Iris pigment epithelial cell (primary cell): Measurements from ENCODE around the gene GRM1.

Source experiments
- DNase-seq: peaks from one replicate; pipeline ENCODE4 v3.0.0-alpha.2; 2011; ENCODE audit warnings: low read depth

Gene GRM1

GRCh38 chr6:146335336-146335735, 306.5 kb downstream of the GRM1 start:
- DNase-seq = no peak

DNA sequence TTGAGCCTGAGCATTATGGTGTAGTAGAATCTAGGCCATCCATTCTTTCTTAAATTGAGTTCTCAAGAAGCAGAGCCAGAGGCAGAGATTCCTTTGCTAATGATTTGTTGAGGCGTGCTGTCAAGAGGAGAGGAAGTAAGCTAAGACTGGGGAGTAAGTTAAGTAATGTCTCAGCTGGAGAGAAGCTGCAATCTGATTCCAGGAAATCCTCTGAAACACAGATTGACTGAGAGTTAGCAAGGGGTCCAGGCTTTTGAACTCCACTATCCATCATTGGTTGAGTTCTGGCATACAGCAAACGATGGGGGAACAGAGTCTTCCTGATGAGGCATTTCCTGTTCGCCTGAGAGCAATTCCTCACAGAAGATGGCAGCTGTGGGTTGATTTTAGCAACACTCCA, 307.3 kb downstream of the GRM1 start:
- peak; percentile 52 for DNase-seq

DNA sequence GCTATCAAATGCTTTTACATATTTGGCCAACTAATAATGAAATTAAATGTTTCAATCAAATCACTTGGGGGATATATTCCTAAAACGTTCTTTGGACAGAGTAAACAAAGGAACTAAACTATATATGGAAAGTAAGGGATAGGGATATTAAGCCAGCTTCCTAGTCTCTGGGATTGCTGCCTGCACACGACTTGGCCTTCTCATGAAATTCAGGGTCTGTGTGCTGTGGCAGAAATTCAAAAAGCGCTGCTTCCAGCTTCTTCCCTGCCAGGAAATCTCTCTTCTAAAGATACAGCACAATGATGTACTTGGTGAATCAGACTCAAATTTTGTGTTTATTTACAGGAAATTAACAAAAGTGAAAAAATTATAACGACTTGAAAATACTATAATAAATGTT, 308.5 kb downstream of the GRM1 start:
- DNase-seq = no peak

GRCh38 chr6:146339716-146340115, 310.9 kb downstream of the GRM1 start:
- DNase-seq = peak; percentile 77

- DNase-seq = no peak
Measured at GRCh38 chr6:146341493-146342230, 312.8 kb downstream of the GRM1 start.

- DNase-seq = no peak
Measured at GRCh38 chr6:146345598-146345997, 316.7 kb downstream of the GRM1 start.

DNA sequence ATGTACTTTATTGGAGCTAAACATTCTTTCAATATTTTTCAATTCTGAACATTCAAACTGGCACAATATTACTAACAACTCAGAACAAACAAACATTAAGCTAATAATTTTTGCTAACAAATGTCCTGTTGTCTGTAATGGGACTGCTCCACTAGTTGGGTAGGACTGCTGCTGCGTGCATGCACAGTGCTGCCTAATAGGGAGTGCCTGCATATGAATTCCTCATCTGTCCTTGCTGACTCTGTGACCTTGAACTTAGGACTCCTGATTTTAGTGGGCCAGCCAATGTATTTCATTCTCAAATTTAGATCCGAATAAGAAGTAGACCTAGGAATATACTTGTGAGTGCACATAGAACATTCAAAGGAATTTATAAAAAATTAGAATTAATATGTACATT, 318.2 kb downstream of the GRM1 start:
- no peak for DNase-seq

DNA sequence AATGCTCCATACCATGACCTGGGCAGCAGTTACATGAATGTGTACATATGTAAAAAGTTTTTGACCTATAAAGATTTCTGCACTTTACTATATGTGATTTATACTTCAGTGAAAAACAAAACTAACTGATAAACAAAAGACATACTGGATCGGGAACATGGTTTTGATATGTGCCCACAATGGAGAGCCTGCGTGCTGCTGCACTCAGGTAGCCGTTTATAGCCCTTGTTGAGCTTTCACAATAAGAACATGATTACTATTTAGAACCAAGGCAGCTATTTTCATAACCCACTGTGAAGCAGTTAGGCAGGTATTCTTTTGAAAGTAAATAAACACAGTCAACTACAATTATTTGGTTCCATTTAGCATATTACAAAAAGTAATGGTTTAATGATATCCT, 318.8 kb downstream of the GRM1 start:
- DNase-seq = no peak

DNA sequence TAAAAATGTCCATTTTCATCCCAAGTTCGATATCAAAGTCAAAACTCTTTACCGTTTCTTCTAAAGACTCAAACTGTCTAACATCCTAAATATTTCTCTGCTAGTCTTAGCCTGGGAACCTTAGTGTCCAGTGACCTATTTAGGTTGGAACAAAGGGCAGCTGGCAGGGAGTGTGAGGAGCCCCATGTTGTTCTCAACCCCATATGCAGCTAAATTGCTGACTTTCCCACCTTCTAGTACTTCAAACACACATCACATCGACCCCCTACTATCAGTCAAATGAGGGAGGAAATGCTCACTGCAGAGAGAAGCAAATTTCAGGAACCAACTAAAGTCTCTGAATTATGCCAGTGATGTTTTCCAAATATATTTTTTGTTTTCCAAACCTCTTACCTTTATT, 322.2 kb downstream of the GRM1 start:
- DNase-seq = no peak

DNA sequence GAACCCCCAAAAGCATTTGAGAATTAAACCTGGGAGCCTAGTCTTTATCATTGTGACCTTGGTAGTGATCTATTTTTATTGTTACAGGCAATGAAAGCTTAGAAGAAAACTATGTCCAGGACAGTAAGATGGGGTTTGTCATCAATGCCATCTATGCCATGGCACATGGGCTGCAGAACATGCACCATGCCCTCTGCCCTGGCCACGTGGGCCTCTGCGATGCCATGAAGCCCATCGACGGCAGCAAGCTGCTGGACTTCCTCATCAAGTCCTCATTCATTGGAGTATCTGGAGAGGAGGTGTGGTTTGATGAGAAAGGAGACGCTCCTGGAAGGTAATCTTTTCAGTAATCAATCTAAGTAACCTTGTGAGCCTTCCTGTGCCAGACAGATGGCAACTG, 323.3 kb downstream of the GRM1 start:
- no peak for DNase-seq

- no peak for DNase-seq
Measured at GRCh38 chr6:146354451-146354850, 325.6 kb downstream of the GRM1 start.

DNA sequence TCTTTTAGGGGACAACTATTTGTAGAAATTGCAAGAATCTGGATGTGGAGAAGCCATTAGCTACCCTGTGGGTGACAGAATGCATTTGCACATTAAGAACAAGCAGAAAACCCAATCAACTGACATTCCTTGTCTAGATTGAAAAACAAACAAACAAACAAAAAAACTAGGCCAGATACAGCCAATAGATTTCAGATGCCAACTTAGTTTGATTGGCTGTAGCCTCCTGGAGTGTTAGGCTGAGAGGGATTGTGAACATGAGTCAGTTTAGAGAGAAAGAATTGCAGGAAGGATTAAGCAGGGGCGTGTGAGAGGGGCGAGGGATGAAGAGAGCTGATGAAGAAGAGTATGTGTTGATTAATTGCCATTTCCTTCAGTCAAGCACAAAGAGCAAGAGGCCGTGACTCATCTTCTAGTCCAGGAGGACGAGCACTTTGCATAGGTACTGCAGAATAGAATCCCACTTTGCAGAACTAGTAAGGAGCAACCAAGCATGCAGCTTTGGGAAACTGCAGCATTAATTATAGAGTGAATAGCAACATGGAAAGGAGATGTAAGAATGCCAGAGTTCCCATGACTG, 326.7 kb downstream of the GRM1 start:
- no peak for DNase-seq

DNA sequence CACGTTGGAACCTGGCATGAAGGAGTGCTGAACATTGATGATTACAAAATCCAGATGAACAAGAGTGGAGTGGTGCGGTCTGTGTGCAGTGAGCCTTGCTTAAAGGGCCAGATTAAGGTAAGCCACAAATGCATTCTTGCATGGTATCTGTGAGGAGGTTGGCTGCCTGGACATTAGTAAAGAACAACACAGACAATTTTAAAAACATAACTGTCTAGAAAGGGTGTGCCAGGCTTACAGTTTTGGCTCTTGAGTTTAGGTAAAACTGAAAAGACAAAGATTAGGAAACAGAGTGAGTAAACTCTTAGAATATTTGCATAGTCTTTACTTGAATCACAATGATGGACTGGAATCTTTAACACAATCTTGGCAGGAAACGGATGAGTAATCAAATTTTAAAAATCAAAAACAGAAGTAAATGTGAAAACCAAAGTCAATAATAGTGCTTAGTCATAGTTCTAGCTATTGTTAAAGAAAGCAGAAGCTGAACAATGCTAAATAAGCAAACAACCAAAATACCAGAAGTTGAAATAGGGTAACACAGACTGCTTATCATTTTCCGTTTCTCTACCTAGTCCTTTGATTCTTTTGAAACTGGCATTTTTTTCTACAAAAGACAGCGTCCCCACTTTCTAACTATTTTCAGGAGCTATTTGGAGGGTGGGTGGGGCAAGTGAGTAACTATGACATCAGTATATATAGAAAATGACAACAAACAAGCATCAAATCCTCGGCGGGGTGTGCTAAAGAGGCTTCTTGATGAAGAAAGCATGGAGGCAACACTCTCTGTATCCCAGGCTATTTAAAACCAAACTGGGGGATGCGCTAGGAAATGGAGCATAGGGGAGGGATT, 328.9 kb downstream of the GRM1 start:
- peak; percentile 91 for DNase-seq

GRCh38 chr6:146358431-146359046, 329.7 kb downstream of the GRM1 start:
- DNase-seq = peak; percentile 51

GRCh38 chr6:146359131-146359530, 330.3 kb downstream of the GRM1 start:
- DNase-seq = no peak

- DNase-seq = peak; percentile 66
Measured at GRCh38 chr6:146361128-146361924, 332.5 kb downstream of the GRM1 start.

DNA sequence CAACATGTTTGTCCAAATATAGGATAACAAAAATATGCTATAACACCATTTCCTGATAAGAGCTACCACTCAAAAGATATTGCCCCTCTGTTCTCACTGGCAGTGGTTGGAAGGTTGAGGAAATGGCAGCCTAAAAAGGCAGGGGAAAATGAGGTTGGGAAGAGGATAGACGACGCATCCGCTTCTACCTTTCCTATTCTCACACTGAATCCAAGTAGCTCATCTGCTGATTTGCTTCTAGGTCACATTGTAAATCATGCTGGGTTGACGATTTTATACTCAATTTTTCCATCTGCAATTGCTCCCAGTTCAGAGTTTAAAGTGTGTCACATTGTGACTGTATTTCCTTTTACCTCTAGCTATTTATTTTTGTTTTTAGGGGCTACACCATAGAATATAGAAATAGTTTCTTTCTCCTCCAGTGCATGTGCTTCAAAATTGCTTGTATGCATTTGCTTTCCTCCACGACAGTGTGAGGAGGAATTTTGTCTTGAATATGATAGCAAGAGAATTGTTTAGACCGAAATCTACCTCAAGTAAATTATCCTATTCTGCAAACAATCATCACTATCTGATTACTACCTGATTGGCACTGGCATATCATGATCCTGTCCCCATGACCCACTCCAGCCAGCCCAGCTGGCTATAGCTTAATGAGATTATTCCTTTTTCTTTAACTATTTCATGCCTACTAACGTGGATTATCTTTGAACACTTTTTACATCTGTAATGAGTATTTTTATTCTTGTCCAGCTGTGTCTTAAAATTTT, 335.2 kb downstream of the GRM1 start:
- no peak for DNase-seq

DNA sequence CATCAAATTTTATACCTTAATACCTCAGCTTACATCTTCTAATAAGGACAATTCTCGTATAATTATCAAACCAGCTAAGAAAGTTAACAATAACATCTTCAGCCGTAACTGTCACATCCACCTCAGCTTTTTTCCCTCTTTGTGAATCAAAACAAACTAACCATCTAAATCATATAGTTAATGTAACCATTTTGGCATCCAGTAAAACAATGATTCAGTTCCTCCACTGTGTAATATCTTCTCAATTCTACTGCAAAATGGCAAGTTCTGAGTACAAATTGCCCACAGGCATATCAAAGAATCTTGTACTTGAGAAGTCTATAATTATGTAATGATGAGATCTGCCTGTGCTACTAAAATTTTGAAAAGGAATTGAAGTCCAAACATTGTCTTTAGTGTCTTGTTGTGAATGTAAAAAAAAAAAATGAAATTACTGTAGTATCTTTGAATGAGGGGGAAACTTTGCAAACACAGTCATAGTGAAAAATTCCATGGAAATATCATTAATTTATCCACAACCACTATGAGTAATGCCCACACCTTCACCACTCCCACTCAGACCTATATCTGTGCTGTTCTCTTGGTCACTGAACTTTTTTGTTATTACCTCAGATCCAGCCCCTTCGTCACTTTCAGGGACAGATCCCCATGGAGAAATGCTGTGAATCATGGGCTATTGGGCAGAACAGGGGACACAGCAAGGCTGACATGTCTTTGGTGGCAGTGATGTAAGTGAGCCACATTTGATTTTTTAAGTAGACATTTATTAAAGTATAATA, 336.1 kb downstream of the GRM1 start:
- DNase-seq = peak; percentile 10

DNA sequence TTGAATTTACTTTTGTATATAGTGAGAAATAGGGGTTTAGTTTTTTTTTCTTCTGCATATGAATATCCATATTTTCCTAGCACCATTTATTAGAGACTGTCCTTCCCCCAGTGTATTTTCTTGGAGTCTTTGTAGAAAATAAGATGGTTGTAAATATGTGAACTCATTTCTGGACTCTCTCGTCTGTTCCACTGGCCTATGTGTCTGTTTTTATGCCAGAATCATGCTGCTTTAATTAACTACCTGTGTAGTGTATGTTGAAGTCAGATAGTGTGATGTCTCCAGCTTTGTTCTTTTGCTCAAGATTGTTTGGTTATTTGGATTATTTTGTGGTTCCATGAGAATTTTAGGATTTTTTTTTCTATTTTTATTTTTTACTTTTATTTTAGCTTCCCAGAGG, 338.2 kb downstream of the GRM1 start:
- no peak for DNase-seq

- no peak for DNase-seq
Measured at GRCh38 chr6:146369866-146370265, 341.0 kb downstream of the GRM1 start.
